Activated CD4-positive, alpha-beta T cell treated with anti-CD3 and anti-CD28 coated beads for 48 hours (primary cell): ENCODE data around the gene B9D2.

Experiments
- DNase-seq: peaks from one replicate; pipeline ENCODE4 v3.0.0-alpha.2; 2020

Gene B9D2

GRCh38 chr19:41308450-41309179, 55.3 kb downstream of the B9D2 start:
- peak; percentile 96 for DNase-seq

- DNase-seq: no peak
Observed at GRCh38 chr19:41307954-41308449, 55.9 kb downstream of the B9D2 start.

GRCh38 chr19:41307090-41307875, 56.7 kb downstream of the B9D2 start:
- no peak for DNase-seq

GRCh38 chr19:41305927-41306793, 57.8 kb downstream of the B9D2 start:
- no peak for DNase-seq

GRCh38 chr19:41304706-41305483, 59.1 kb downstream of the B9D2 start:
- no peak for DNase-seq
